Activated naive CD8-positive, alpha-beta T cell treated with anti-CD3 and anti-CD28 coated beads, Interleukin-2, amount 50 U/mL, for 24 hours (primary cell): ENCODE results near the gene SH3D19.
"Not testable (repeated sequence)": the region's sequence is repeated elsewhere in the genome, so short reads cannot be mapped to it uniquely, and the experiment has no call there.

ENCODE experiments used
- ATAC-seq: fragments of 150-1000 bp; cut with Tn5 transposase; one replicate; pipeline ENCODE4 v1.10.0; 2021
- DNase-seq: peaks from one replicate; pipeline ENCODE4 v3.0.0; 2021
- H3K27ac Mint-ChIP-seq: one replicate; pipeline ENCODE4 v1.8.0; 2021; ENCODE audit warnings: mild to moderate bottlenecking, mixed read lengths
- H3K27me3 Mint-ChIP-seq: one replicate; pipeline ENCODE4 v1.8.0; 2021; ENCODE audit warnings: mixed read lengths
- H3K36me3 Mint-ChIP-seq: one replicate; pipeline ENCODE4 v1.8.0; 2021; ENCODE audit warnings: low read depth, mixed read lengths
- H3K4me1 Mint-ChIP-seq: one replicate; pipeline ENCODE4 v1.8.0; 2021; ENCODE audit warnings: mixed read lengths
- H3K4me3 Mint-ChIP-seq: one replicate; pipeline ENCODE4 v1.8.0; 2021; ENCODE audit warnings: mild to moderate bottlenecking, moderate library complexity, mixed read lengths
- H3K9me3 Mint-ChIP-seq: one replicate; pipeline ENCODE4 v1.8.0; 2021; ENCODE audit warnings: mixed read lengths

Gene SH3D19

GRCh38 chr4:151242305-151242704 is 83.1 kb downstream of the SH3D19 start:
- H3K4me3 Mint-ChIP-seq: no peak overlapping the region
- H3K27me3 Mint-ChIP-seq: peaks cover 8% of the 10 kb centered on the region
- no peak for DNase-seq
- no peak overlapping the region for H3K27ac Mint-ChIP-seq
- no peak for ATAC-seq
- H3K9me3 Mint-ChIP-seq: no peaks in the 10 kb centered on the region
- H3K4me1 Mint-ChIP-seq: no peaks in the 10 kb centered on the region
- H3K36me3 Mint-ChIP-seq: no peaks in the 10 kb centered on the region

GRCh38 chr4:151239608-151240007 is 85.8 kb downstream of the SH3D19 start:
- no peak overlapping the region for H3K27ac Mint-ChIP-seq
- no peak for ATAC-seq
- no peaks in the 10 kb centered on the region for H3K4me1 Mint-ChIP-seq
- H3K36me3 Mint-ChIP-seq: no peaks in the 10 kb centered on the region
- no peak for DNase-seq
- no peak overlapping the region for H3K4me3 Mint-ChIP-seq
- H3K27me3 Mint-ChIP-seq: peaks cover 8% of the 10 kb centered on the region
- H3K9me3 Mint-ChIP-seq: no peaks in the 10 kb centered on the region

DNA sequence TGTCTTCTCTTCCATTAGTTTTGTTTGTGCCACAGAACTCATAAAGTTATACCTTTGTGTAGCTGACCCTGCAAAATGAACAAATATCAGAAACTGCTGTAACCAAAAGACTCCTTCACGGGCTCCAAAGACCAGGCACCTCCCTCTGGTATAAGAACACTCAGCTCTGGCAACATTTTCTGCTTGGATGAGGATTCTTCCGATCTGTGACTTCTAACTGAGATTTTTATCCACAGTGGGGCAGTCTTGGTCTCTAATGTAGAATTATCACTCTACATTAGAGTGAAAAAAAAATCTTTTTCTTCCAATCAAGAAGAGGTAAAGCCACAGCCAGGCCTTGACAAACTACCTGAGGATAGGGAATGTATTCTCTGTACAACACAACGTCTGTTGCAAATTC is 86.9 kb downstream of the SH3D19 start:
- H3K4me3 Mint-ChIP-seq: no peak overlapping the region
- no peak for ATAC-seq
- no peak for DNase-seq

GRCh38 chr4:151236036-151236435 is 89.4 kb downstream of the SH3D19 start:
- Mint-ChIP-seq H3K27me3 (peaks cover 13% of the 10 kb centered on the region), H3K27ac (no peak overlapping the region), H3K4me3 (no peak overlapping the region), H3K9me3 (no peaks in the 10 kb centered on the region), H3K36me3 (no peaks in the 10 kb centered on the region), H3K4me1 (no peaks in the 10 kb centered on the region)
- no peak for DNase-seq
- ATAC-seq: no peak

More for the DNA sequence above, 86.9 kb downstream of the SH3D19 start:
- Mint-ChIP-seq H3K9me3 (no peaks in the 10 kb centered on the region), H3K27ac (no peak overlapping the region), H3K36me3 (no peaks in the 10 kb centered on the region), H3K4me1 (no peaks in the 10 kb centered on the region), H3K27me3 (peaks cover 8% of the 10 kb centered on the region)

- H3K27ac Mint-ChIP-seq, H3K9me3 Mint-ChIP-seq, DNase-seq, H3K4me1 Mint-ChIP-seq, ATAC-seq, H3K36me3 Mint-ChIP-seq, H3K4me3 Mint-ChIP-seq, H3K27me3 Mint-ChIP-seq: not testable (repeated sequence)
Observed at GRCh38 chr4:151235373-151235772, 90.0 kb downstream of the SH3D19 start.

DNA sequence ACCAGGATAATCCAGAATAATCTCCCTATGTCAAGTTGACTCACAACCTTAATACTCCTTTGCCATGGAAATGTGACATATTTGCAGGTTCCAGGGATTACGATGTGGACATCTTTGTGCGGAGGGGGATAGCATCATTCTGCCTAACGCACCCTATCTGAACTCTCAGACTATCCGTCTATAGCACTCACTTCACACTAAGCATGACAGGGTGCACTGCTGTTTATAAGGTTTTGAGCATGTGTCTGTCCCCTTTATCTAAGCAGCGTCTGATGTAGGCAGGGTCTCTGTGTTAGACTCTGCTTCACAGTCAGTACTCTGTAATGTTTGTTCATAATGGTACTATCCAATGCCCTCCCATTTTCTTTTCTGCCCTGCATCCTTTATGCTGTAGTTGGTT is 91.8 kb downstream of the SH3D19 start:
- ATAC-seq: no peak
- H3K4me3 Mint-ChIP-seq: no peak overlapping the region
- no peaks in the 10 kb centered on the region for H3K4me1 Mint-ChIP-seq
- H3K27ac Mint-ChIP-seq: no peak overlapping the region
- H3K9me3 Mint-ChIP-seq: no peaks in the 10 kb centered on the region
- no peaks in the 10 kb centered on the region for H3K36me3 Mint-ChIP-seq
- no peak for DNase-seq
- H3K27me3 Mint-ChIP-seq: peaks cover 14% of the 10 kb centered on the region

GRCh38 chr4:151231915-151232595 is 93.3 kb downstream of the SH3D19 start:
- Mint-ChIP-seq H3K27ac (no peak overlapping the region), H3K36me3 (no peaks in the 10 kb centered on the region), H3K4me1 (no peaks in the 10 kb centered on the region), H3K4me3 (no peak overlapping the region), H3K27me3 (peaks cover 12% of the 10 kb centered on the region), H3K9me3 (no peaks in the 10 kb centered on the region)
- DNase-seq (no peak), ATAC-seq (no peak)

DNA sequence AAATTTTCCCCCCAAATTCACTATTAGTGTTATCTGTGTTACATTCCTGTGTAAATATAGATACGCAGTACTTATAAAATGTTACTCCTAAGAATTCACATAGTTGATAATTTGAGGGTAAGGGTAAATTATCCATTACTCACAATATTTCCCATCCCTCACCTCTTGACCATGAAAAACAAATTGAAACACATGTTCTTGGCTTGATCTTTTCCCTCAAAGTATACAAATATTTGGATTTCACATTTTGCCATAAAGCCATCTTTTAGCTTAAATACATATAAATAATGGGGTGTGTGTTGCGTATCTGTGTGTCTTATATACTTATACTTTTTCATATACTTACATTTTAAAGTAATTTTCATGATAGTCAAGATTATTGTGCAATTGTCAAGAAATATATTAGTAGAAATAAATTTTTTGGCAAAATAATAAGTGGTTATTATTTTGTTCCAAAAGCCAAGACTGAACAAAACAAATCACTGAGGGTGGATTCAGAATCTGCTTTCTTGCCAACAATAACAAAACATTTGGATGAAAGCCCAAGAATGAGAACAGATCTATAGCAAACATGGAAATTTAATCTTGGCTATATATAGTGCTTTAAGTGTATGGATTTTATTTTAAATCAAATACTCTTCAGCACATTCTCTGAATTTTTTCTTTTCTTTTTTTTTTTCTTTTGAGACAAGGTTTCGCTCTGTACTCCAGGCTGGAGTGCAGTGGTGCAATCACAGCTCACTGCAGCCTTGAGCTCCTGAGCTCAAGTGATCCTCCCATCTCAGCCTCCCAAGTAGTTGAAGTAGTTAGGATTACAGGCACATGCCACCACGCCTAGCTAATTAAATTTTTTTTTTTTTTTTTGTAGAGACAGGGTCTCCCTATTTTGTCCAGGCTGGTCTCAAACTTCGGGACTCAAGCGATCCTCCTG is 97.0 kb downstream of the SH3D19 start:
- H3K4me3 Mint-ChIP-seq: no peak overlapping the region
- no peaks in the 10 kb centered on the region for H3K36me3 Mint-ChIP-seq
- no peaks in the 10 kb centered on the region for H3K4me1 Mint-ChIP-seq
- DNase-seq (no peak), ATAC-seq (no peak)
- no peak overlapping the region for H3K27ac Mint-ChIP-seq
- H3K27me3 Mint-ChIP-seq: peaks cover 20% of the 10 kb centered on the region
- H3K9me3 Mint-ChIP-seq: no peaks in the 10 kb centered on the region

DNA sequence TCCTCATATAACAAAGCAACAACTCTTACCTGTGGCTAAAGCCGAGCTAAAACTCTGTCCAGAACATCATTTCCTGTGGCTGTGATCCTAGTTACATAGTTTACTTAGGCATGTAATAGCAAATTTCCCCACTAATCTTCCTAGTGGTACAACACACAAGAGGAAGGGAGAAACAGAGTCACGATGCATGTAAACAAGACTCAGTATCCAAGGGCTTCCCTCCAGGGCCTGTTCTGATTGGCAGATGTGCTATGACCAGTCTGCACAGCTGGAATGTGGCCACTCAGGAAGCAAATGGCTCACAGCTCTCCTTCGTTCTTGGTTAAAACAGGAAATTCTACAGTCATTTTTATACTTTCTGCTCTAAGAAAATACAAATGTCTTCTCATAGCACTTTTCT is 97.7 kb downstream of the SH3D19 start:
- DNase-seq (no peak), ATAC-seq (no peak)
- Mint-ChIP-seq H3K27me3 (peaks cover 19% of the 10 kb centered on the region), H3K4me3 (no peak overlapping the region), H3K27ac (no peak overlapping the region), H3K9me3 (no peaks in the 10 kb centered on the region), H3K36me3 (no peaks in the 10 kb centered on the region), H3K4me1 (no peaks in the 10 kb centered on the region)

GRCh38 chr4:151227172-151227571 is 98.2 kb downstream of the SH3D19 start:
- peaks cover 16% of the 10 kb centered on the region for H3K27me3 Mint-ChIP-seq
- no peaks in the 10 kb centered on the region for H3K9me3 Mint-ChIP-seq
- no peaks in the 10 kb centered on the region for H3K4me1 Mint-ChIP-seq
- no peak for DNase-seq
- no peak overlapping the region for H3K4me3 Mint-ChIP-seq
- H3K36me3 Mint-ChIP-seq: no peaks in the 10 kb centered on the region
- ATAC-seq: no peak
- H3K27ac Mint-ChIP-seq: no peak overlapping the region

DNA sequence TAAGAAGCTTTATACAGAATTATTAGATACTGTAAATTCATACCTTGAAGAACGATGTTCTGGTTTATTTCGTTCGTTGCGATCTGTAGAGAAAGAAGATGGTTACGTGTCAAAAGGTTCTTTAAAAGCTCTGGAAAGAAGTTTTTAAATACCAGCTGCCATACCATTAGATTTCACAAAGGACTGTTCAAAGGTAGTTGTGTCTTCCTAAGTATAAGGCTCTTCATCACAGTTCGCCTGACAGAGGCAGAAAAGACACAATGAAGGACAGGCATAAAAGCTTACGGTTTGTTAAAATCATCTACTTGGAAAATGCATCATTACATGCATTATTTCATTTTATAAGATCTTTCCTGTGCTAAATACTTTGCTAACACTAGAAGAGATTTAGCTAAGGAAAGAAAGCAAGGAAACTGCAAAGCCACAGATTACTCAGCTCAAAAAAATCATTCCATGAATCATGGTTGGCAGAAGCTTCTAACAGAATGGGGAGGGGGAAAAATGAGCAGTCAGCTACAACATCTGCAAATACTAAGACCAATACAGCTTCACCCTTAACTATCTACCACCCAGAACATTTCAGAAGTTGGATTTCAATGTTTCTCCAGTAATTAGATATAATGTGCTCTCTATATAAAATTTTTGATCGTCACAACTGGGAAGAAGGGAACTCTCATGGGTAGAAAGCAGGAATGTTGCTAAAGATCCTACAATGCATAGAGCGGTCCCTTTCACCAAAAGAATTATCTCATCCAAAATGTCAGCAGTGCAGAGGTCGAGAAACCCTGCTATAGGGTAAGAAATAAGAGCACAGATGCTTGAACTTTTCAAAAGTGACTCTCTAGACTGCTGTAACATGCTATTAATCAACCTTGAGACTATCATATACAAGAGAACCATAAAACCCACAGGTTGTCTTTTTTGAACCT is 99.1 kb downstream of the SH3D19 start:
- Mint-ChIP-seq H3K36me3 (no peaks in the 10 kb centered on the region), H3K9me3 (no peaks in the 10 kb centered on the region), H3K27me3 (peaks cover 15% of the 10 kb centered on the region), H3K4me3 (no peak overlapping the region), H3K4me1 (no peaks in the 10 kb centered on the region), H3K27ac (no peak overlapping the region)
- ATAC-seq (no peak), DNase-seq (no peak)

GRCh38 chr4:151223465-151223864 is 101.9 kb downstream of the SH3D19 start:
- DNase-seq (no peak), ATAC-seq (no peak)
- no peaks in the 10 kb centered on the region for H3K9me3 Mint-ChIP-seq
- H3K4me3 Mint-ChIP-seq: no peak overlapping the region
- no peaks in the 10 kb centered on the region for H3K4me1 Mint-ChIP-seq
- H3K27ac Mint-ChIP-seq: no peak overlapping the region
- H3K36me3 Mint-ChIP-seq: no peaks in the 10 kb centered on the region
- H3K27me3 Mint-ChIP-seq: peaks cover 9% of the 10 kb centered on the region

DNA sequence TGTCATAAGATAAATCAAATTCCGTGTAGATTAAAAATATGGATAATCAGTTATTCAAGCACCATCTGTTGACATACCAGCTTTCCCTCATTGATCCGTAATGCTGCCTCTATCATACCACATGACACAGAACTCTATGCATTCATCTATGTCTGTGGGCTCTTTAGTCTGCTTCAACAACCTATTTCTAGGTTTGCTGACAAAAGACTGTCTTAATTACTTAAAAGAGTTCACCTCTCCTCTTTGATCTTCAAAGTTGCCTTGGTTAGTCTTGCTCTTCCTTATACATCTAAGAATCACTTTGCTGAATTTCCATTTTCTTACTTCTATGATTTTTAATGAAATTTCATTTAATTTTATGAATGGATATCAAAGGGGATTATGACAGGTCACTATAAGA is 105.5 kb downstream of the SH3D19 start:
- peaks cover 10% of the 10 kb centered on the region for H3K27me3 Mint-ChIP-seq

GRCh38 chr4:151219091-151219490 is 106.3 kb downstream of the SH3D19 start:
- Mint-ChIP-seq H3K27me3 (peaks cover 5% of the 10 kb centered on the region), H3K4me1 (no peaks in the 10 kb centered on the region), H3K36me3 (no peaks in the 10 kb centered on the region), H3K27ac (no peak overlapping the region), H3K9me3 (no peaks in the 10 kb centered on the region), H3K4me3 (no peak overlapping the region)
- no peak for ATAC-seq
- DNase-seq: no peak

More for the DNA sequence above, 105.5 kb downstream of the SH3D19 start:
- Mint-ChIP-seq H3K36me3 (no peaks in the 10 kb centered on the region), H3K4me1 (no peaks in the 10 kb centered on the region), H3K4me3 (no peak overlapping the region), H3K27ac (no peak overlapping the region), H3K9me3 (no peaks in the 10 kb centered on the region)
- DNase-seq (no peak), ATAC-seq (no peak)
